PC-9 (cell line): ENCODE measurements around the gene DDX4. TPM values are rescaled to one million over a fixed set of nuclear protein-coding genes. Genes with fewer than 3 reads are reported as not detected.

Experiments used
- BruUV-seq: library from RNA; stranded (reverse); fragments of 400-500 nt; replicated peaks from 2 replicates; lab custom pipeline; 2021; lab: Mats Ljungman, UMichigan
- CTCF ChIA-PET: fragments of 300-600 bp; sonication (Branson Sonifier 250); formaldehyde crosslinking; loops from one replicate; lab custom pipeline; 2022; ENCODE audit warnings: antibody characterized with exemption; lab: Charles Lee
- POLR2A ChIA-PET: fragments of 300-600 bp; sonication (Branson Sonifier 250); formaldehyde crosslinking; loops from one replicate; lab custom pipeline; 2022; ENCODE audit warnings: antibody characterized with exemption; ENCODE audit not compliant: unreplicated experiment; lab: Charles Lee
- DNase-seq, 2 experiments: peaks; one replicate each; pipeline versions ENCODE4 v3.0.0 to v3.0.0-alpha.2; 2015 to 2022; ENCODE audit warnings: mixed read lengths in 1 of 2
- H2AFZ ChIP-seq: fragments of 200-600 bp; sonication (generic); 2 replicates; pipeline ENCODE4 v1.8.1; 2017; ENCODE audit warnings: antibody characterized with exemption
- H3F3A ChIP-seq: fragments of 200-600 bp; sonication (generic); 2 replicates; pipeline ENCODE4 v1.8.1; 2017; ENCODE audit warnings: antibody characterized with exemption, mild to moderate bottlenecking, low read depth; ENCODE audit not compliant: insufficient read depth
- H3K27ac ChIP-seq: fragments of 200-600 bp; sonication (generic); 2 replicates; pipeline ENCODE4 v1.6.1; 2016; ENCODE audit warnings: mixed run types
- H3K27me3 ChIP-seq: fragments of 200-600 bp; sonication (generic); 2 replicates; pipeline ENCODE4 v1.6.1; 2016; ENCODE audit warnings: low read depth, mixed run types; ENCODE audit not compliant: insufficient read depth
- H3K36me3 ChIP-seq: fragments of 200-600 bp; sonication (generic); 2 replicates; pipeline ENCODE4 v1.6.1; 2016; ENCODE audit warnings: low read depth, mixed run types
- H3K4me1 ChIP-seq: fragments of 200-600 bp; sonication (generic); replicated peaks from 2 replicates; pipeline ENCODE4 v1.6.1; 2016; ENCODE audit warnings: mixed run types; ENCODE audit not compliant: insufficient read depth
- H3K4me2 ChIP-seq: fragments of 200-600 bp; sonication (generic); 2 replicates; pipeline ENCODE4 v1.6.1; 2017; ENCODE audit warnings: mixed run types
- H3K4me3 ChIP-seq: fragments of 200-600 bp; sonication (generic); 2 replicates; pipeline ENCODE4 v1.6.1; 2016; ENCODE audit warnings: mixed run types
- H3K79me2 ChIP-seq: fragments of 200-600 bp; sonication (generic); 2 replicates; pipeline ENCODE4 v1.6.1; 2017; ENCODE audit warnings: low read depth, mixed run types
- H3K9me2 ChIP-seq: fragments of 200-600 bp; sonication (generic); 2 replicates; pipeline ENCODE4 v1.8.1; 2017; ENCODE audit warnings: mild to moderate bottlenecking; ENCODE audit not compliant: insufficient read depth
- H3K9me3 ChIP-seq: fragments of 200-600 bp; sonication (generic); 2 replicates; pipeline ENCODE4 v1.8.1; 2016; ENCODE audit warnings: low read depth; ENCODE audit not compliant: insufficient read depth
- H4K20me1 ChIP-seq: fragments of 200-600 bp; sonication (generic); 2 replicates; pipeline ENCODE4 v1.8.1; 2017; ENCODE audit not compliant: insufficient read depth
- CTCF ChIP-seq: fragments of 200-600 bp; sonication (generic); conservative IDR thresholded peaks from 2 replicates; pipeline ENCODE4 v1.6.1; 2017; ENCODE audit warnings: mixed run types, antibody characterized with exemption, mild to moderate bottlenecking, moderate library complexity
- EZH2 ChIP-seq: fragments of 200-600 bp; sonication (generic); IDR thresholded peaks from 2 replicates; pipeline ENCODE4 v1.8.0; 2017; ENCODE audit warnings: antibody characterized with exemption, low read depth
- intact Hi-C: fragments of 100-400 bp; cut with micrococcal nuclease; formaldehyde crosslinking; loops from one replicate; pipeline ENCODE4 v1.10.0; 2022; ENCODE audit not compliant: unreplicated experiment
- total RNA-seq: library from RNA; stranded (reverse); gene quantifications from 2 replicates; pipeline ENCODE4 v1.2.3, GENCODE V29; 2021

Gene DDX4
- total RNA-seq, 1 experiment from 2014 or later = not detected

DNA sequence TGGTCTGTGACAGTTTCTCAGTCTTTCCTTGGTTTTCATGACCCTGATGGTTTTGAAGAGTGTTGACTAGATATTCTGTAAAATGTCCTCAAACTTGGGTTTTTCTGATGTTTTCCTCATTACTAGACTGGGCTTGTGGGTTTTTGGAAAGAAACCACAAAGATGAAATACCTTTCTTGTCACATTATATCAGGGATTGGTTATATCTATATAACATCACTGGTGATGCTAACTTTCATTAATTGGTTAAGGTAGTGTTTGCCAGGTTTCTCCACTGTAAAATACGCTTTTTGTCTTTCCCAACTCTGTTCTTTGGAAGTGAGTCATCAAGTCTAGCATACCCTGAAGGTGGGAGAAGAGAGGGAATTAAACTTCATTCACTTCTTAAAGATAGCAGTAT, 110.0 kb downstream of the DDX4 start:
- POLR2A ChIA-PET = no interaction called here
- no peak for DNase-seq
- Histone ChIP-seq H3K9me3 (peaks cover 5% of the 10 kb centered on the region; the same call in 1 of the 2 replicates), H3K4me1 (peaks cover 8% of the 10 kb centered on the region; the same call in 1 of the 2 replicates), H3K4me2 (no peak overlapping the region), H3K4me3 (no peak overlapping the region), H3K9me2 (no peaks in the 10 kb centered on the region), H3K79me2 (no peaks in the 10 kb centered on the region), H3K27ac (no peak overlapping the region), H3F3A (no peaks in the 10 kb centered on the region; the same call in 1 of the 2 replicates), H2AFZ (no peak overlapping the region), H3K36me3 (no peaks in the 10 kb centered on the region), H3K27me3 (no peaks in the 10 kb centered on the region), H4K20me1 (no peaks in the 10 kb centered on the region)
- BruUV-seq = no TSS peak
- no peak for TF ChIP-seq CTCF
- CTCF ChIA-PET = no interaction called here
- intact Hi-C loops = no loop called here

GRCh38 chr5:55848783-55849182, 110.9 kb downstream of the DDX4 start:
- no peak overlapping the region for H2AFZ ChIP-seq
- no peak overlapping the region for H3K4me3 ChIP-seq
- peaks cover 5% of the 10 kb centered on the region; the same call in 1 of the 2 replicates for H3K9me3 ChIP-seq
- no peaks in the 10 kb centered on the region for H3K79me2 ChIP-seq
- no TSS peak for BruUV-seq
- no peak overlapping the region for H3K4me2 ChIP-seq
- H3K4me1 ChIP-seq = peaks cover 8% of the 10 kb centered on the region; the same call in 1 of the 2 replicates
- no peaks in the 10 kb centered on the region for H3K9me2 ChIP-seq
- POLR2A ChIA-PET = no interaction called here
- no peaks in the 10 kb centered on the region; the same call in 1 of the 2 replicates for H3F3A ChIP-seq
- H3K36me3 ChIP-seq = no peaks in the 10 kb centered on the region
- intact Hi-C loops = no loop called here
- H3K27me3 ChIP-seq = no peaks in the 10 kb centered on the region
- DNase-seq = no peak
- H3K27ac ChIP-seq = no peak overlapping the region
- TF ChIP-seq EZH2 (no peak), CTCF (no peak)
- CTCF ChIA-PET = no interaction called here
- H4K20me1 ChIP-seq = no peaks in the 10 kb centered on the region

- H4K20me1 ChIP-seq = no peaks in the 10 kb centered on the region
- no peak within 1 kb of the TSS for H3K4me3 ChIP-seq
- no peak within 1 kb of the TSS for H3K27ac ChIP-seq
- no peaks in the 10 kb centered on the region for H3K79me2 ChIP-seq
- H3F3A ChIP-seq = no peaks in the 10 kb centered on the region; the same call in 1 of the 2 replicates
- ChIA-PET POLR2A (interaction anchor here (0.6 to 1.0 kb wide), 2 partner anchors 18 to 92 kb away, joined by 4 to 6 read pairs; no protein-coding TSS in a partner anchor), CTCF (interaction anchor here (0.7 kb wide), 1 partner anchor 303 kb away, joined by 3 read pairs; no protein-coding TSS in a partner anchor)
- intact Hi-C loops = no loop called here
- TF ChIP-seq CTCF (no peak), EZH2 (no peak)
- H2AFZ ChIP-seq = no peak within 1 kb of the TSS
- no peak within 1 kb of the TSS for H3K4me2 ChIP-seq
- peaks cover 8% of the 10 kb centered on the region; the same call in 1 of the 2 replicates for H3K4me1 ChIP-seq
- TSS peak; percentile 66 for BruUV-seq
- H3K9me2 ChIP-seq = no peaks in the 10 kb centered on the region
- H3K36me3 ChIP-seq = no peaks in the 10 kb centered on the region
- H3K27me3 ChIP-seq = no peaks in the 10 kb centered on the region
- peak; percentile 37 to 64 for DNase-seq
- H3K9me3 ChIP-seq = peaks cover 5% of the 10 kb centered on the region; the same call in 1 of the 2 replicates
Measured at GRCh38 chr5:55850839-55851674, 113.2 kb downstream of the DDX4 start, which contains the start of gene IL31RA. Gene IL31RA, plus strand, starts transcription at chr5:55851357. Its CDS starts 214 bp downstream, at chr5:55851571.
